Measurements from ENCODE around the gene RPEL1. TPM values are rescaled to one million over a fixed set of nuclear protein-coding genes. Genes with fewer than 3 reads are reported as not detected.
A peak's percentile ranks its signal among the peaks of the same experiment; 100 is the strongest.
"Not testable (repeated sequence)": the region's sequence is repeated elsewhere in the genome, so short reads cannot be mapped to it uniquely, and the experiment has no call there.

Gene RPEL1
- total RNA-seq, 1 donor from 2014 or later = not detected

DNA sequence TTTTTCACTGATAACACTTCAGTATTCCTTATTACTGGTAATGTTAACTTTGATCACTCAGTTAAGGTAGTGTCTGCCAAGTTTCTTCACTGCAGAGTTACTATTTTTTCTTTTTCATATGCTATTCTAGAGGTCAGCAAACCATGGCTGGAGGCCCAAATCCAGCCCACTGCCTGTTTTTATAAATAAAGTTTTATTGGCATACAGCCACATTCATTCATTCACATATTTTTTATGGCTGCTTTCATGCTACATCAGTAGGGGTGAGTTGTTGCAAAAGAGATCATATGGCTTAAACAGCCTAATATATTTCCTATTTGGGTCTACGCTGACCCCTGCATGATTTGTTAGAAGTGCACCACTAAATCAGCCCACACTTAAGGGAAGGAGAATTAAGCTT lies 10.9 kb downstream of the RPEL1 start:
- TF ChIP-seq, protein P1, sequence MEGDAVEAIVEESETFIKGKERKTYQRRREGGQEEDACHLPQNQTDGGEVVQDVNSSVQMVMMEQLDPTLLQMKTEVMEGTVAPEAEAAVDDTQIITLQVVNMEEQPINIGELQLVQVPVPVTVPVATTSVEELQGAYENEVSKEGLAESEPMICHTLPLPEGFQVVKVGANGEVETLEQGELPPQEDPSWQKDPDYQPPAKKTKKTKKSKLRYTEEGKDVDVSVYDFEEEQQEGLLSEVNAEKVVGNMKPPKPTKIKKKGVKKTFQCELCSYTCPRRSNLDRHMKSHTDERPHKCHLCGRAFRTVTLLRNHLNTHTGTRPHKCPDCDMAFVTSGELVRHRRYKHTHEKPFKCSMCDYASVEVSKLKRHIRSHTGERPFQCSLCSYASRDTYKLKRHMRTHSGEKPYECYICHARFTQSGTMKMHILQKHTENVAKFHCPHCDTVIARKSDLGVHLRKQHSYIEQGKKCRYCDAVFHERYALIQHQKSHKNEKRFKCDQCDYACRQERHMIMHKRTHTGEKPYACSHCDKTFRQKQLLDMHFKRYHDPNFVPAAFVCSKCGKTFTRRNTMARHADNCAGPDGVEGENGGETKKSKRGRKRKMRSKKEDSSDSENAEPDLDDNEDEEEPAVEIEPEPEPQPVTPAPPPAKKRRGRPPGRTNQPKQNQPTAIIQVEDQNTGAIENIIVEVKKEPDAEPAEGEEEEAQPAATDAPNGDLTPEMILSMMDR (IDR thresholded peaks at IDR 0.05) = no peak
- Histone ChIP-seq H3K9me3 (no peaks in the 10 kb centered on the region), H3K27me3 (no peaks in the 10 kb centered on the region), H3K27ac (no peak overlapping the region), H3K36me3 (no peaks in the 10 kb centered on the region), H3K4me3 (no peak overlapping the region), H3K4me1 (no peaks in the 10 kb centered on the region)
- intact Hi-C loops (cut with DNase I) = loop anchor here (10.0 kb wide), 1 partner anchor 182 kb away; no protein-coding TSS in a partner anchor
- DNase-seq (no peak), ATAC-seq (no peak)

DNA sequence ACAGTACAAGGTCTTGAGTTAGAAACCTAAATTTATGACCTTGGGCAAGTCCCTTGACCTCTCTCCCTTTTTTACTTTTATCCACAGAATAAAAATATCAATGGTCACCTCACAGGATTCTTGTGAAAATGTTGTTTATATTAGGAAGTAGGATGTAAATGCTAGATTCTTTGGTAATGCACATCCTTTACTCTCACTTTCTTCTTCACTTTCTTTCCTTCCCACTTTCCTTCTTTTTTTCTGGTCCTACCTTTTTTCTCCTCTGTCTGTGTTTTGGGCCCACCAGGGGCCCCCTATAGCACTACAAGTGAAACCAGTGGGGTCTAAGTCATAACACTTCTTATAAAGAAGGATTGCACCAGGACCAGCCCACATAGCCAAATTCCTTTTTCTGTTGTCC lies 12.1 kb downstream of the RPEL1 start:
- TF ChIP-seq, protein P1 (IDR thresholded peaks at IDR 0.05) = no peak
- H3K9me3 ChIP-seq = no peaks in the 10 kb centered on the region
- H3K36me3 ChIP-seq = no peaks in the 10 kb centered on the region
- H3K4me3 ChIP-seq = no peak overlapping the region
- H3K4me1 ChIP-seq = no peaks in the 10 kb centered on the region
- no peak for DNase-seq
- no peak overlapping the region for H3K27ac ChIP-seq
- ATAC-seq = no peak
- no peaks in the 10 kb centered on the region for H3K27me3 ChIP-seq
- intact Hi-C loops (cut with DNase I) = loop anchor here (10.0 kb wide), 1 partner anchor 183 kb away; no protein-coding TSS in a partner anchor

DNA sequence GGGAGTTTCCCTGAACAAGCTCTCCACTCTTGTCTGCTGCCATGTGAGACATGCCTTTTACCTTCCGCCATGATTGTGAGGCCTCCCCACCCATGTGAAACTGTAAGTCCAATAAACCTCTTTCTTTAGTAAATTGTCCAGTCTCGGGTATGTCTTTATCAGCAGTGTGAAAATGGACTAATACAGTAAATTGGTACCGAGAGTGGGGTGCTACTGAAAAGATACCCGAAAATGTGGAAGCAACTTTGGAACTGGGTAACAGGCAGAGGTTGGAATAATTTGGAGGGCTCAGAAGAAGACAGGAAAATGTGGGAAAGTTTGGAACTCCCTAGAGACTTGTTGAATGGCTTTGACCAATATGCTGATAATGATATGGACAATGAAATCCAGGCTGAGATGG lies 13.2 kb downstream of the RPEL1 start:
- ATAC-seq, H3K4me3 ChIP-seq, H3K27me3 ChIP-seq, H3K36me3 ChIP-seq, H3K9me3 ChIP-seq, H3K4me1 ChIP-seq, H3K27ac ChIP-seq, DNase-seq: not testable (repeated sequence)
- intact Hi-C loops (cut with DNase I) = loop anchor here (10.0 kb wide), 1 partner anchor 184 kb away; no protein-coding TSS in a partner anchor

DNA sequence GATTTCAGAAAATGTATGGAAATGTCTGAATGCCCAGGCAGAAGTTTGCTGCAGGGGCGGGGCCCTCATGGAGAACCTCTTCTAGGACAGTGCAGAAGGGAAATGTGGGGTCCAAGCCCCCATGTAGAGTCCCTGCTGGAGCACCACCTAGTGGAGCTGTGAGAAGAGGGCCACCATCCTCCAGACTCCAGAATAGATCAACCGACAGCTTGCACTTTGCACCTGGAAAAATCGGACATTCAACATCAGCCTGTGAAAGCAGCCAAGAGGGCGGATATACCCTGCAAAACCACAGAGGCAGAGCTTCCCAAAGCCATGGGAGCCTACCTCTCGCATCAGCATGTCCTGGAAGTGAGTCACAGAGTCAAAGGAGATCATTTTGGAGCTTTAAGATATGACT lies 14.3 kb downstream of the RPEL1 start:
- H3K27ac ChIP-seq = no peak overlapping the region
- H3K36me3 ChIP-seq = no peaks in the 10 kb centered on the region
- DNase-seq (no peak), ATAC-seq (no peak)
- H3K27me3 ChIP-seq = peaks cover 12% of the 10 kb centered on the region
- intact Hi-C loops (cut with DNase I) = loop anchor here (10.0 kb wide), 1 partner anchor 185 kb away; no protein-coding TSS in a partner anchor
- no peaks in the 10 kb centered on the region for H3K9me3 ChIP-seq
- TF ChIP-seq, protein P1 (IDR thresholded peaks at IDR 0.05) = no peak
- no peaks in the 10 kb centered on the region for H3K4me1 ChIP-seq
- no peak overlapping the region for H3K4me3 ChIP-seq

DNA sequence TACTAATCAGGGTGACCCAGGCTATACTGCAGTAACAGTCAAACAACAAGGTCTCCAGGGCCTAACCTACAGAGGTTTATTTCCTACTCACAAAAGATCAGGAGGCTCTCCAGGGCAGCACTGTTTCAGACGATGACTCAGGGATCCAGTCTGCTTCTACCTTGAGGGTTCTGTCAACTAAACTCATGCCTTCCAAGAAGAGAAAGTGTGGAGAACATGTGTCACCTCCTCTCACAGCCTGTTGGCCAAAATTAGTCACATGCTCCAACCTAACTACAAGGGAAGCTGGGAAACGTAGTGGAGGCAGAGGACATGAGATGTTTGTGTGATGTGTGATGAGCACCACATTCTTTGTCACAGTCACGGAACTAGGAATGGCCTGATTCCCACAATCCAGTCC lies 16.5 kb downstream of the RPEL1 start:
- intact Hi-C loops (cut with DNase I) = no loop called here
- H3K27me3 ChIP-seq = peaks cover 18% of the 10 kb centered on the region

DNA sequence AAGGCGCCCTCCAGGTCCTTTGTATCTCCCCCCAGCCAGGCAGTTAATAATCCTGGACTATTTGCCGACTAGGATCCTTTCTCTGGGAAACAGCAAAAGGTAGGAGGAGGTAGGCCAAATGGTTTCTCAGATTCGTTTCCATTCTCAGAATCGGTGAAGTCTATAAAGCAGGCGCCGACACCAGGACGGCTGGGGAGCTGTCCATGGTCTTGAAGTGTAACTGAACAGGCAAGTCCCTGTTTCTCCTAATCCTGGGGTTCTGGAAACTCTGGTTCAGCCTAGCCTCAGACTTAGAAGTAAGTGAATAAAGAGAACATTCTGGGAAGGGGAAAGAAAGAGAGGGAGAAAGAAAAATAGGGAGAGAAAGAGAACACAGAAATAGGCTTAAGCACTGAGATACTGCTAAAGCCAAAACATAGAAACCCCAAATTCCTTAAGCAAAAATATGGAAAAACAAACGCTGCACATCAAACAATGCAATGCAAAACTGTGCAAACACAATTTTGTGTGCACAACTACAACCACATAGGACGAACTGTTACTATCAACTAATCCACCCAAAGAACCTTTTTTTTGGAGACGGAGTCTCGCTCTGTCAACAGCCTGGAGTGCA lies 20.1 kb downstream of the RPEL1 start:
- no peaks in the 10 kb centered on the region for H3K9me3 ChIP-seq
- TF ChIP-seq, protein P1 (IDR thresholded peaks at IDR 0.05) = no peak
- H3K36me3 ChIP-seq = no peaks in the 10 kb centered on the region
- H3K4me3 ChIP-seq = no peak overlapping the region
- DNase-seq = peak; percentile 33
- H3K4me1 ChIP-seq = no peaks in the 10 kb centered on the region
- H3K27ac ChIP-seq = no peak overlapping the region
- ATAC-seq = peak; percentile 66
- H3K27me3 ChIP-seq = peaks cover 18% of the 10 kb centered on the region
- intact Hi-C loops (cut with DNase I) = no loop called here

More for the DNA sequence above, 16.5 kb downstream of the RPEL1 start:
- Histone ChIP-seq H3K4me3 (no peak overlapping the region), H3K4me1 (no peaks in the 10 kb centered on the region), H3K36me3 (no peaks in the 10 kb centered on the region), H3K27ac (no peak overlapping the region), H3K9me3 (no peaks in the 10 kb centered on the region)
- ATAC-seq (no peak), DNase-seq (no peak)
- TF ChIP-seq, protein P1 (IDR thresholded peaks at IDR 0.05) = no peak

Measured in upper lobe of right lung (tissue), 1 donor.